HG03060 (cell line): Measurements from ENCODE around the gene GNAZ.

ENCODE experiments used
- ATAC-seq: cut with Tn5 transposase; IDR thresholded peaks from one replicate; pipeline ENCODE4 v1.9.1; 2021; ENCODE audit warnings: low read depth, moderate number of reproducible peaks; ENCODE audit not compliant: unreplicated experiment

Gene GNAZ

GRCh38 chr22:23104187-23104971 lies 34.1 kb downstream of the GNAZ start:
- ATAC-seq = no peak

DNA sequence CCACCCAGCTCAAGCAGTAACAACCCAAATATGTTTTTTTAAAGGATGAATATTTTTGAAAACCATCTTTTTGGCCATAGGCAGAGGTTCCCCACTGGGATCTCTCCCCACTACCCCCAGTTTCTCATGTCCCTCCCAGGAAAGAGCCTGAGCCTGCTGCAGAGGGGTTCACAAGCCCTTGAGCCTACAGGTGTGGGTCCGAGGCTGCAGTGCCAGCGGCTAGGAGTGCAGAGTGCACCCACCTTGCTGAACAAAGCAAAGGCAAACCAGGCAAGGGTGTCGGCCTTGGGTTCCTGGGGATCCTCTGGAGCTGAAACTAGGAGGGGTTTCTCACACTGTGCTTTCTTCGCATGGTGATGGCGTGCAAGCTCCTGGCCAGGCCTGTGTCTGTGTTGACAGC lies 35.0 kb downstream of the GNAZ start:
- no peak for ATAC-seq

DNA sequence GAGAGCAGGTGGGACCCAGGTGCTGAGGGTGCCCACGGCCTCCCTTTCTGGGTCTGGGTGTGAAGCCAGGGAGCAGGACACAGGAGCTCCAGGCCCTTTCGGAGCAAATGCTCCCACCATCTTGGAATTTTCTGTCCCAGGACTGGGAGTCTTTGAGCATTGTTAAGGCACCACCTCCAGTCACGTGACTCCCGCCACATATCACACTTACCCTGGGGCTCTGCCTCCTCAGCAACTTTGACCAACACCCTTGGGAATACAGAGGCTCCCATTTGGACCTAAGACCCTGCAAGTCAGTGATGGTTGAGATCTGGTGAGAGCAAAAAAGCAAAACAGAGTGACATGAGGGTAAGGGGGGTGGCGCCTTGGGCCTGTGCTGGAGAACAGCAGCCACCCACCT lies 35.6 kb downstream of the GNAZ start:
- ATAC-seq = no peak

DNA sequence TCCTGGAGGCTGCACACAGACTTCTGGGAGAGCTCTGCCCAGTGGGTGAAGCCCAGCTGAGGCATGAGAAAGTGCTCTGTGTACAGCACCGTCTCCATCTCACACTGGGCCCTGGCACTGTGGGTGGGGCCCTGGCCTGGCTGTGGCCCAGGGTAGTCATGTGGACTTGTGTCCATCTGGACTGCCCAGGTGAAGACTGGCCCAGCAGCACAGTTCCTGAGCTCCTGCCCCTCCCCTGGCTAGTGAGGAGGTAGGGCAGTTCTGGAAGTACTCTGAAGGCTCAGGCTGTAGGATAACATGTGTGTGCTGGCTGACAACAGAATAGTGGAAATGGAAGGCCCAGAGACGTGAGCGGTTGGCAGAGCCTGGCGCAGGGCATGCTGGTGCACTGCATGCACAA lies 36.0 kb downstream of the GNAZ start:
- no peak for ATAC-seq

GRCh38 chr22:23106906-23107367 lies 36.6 kb downstream of the GNAZ start:
- no peak for ATAC-seq

DNA sequence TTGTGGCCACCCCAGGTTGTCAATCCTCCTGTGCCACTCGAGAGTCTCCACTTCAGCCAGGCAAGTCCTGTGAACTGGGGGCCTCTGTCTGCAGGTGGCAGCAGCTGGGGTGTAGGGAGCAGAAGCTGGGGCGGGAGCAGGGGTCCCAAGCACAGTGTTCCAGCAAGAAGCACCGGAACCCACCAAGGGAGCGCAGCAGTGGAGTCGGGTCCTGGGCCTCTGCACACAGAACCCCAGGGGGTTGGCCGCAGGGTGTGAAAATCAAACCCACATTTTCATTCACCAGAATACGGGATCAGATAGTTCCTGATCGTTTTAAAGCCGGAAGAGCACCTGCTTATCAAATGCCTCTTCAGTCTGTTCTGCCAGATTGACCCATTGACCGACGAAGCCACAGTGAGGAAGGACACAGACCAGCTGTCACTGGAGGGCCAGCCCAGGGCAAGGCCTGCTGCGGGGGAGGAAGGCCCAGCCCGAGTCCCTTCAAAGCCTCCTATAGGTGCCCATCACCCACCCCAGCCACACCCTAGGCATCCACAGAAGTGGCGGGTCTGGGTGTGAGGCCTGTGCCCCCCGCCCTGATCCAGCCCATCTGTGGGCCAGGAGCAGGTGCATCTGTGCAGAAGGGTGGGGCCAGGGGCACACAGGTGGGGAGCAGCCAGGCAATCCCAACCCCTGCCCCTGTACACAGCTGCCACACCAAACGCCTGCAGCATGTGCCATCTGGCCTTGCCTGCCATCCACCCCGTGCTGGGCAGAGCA lies 37.3 kb downstream of the GNAZ start:
- ATAC-seq = no peak

- ATAC-seq = no peak
Observed at GRCh38 chr22:23108249-23109078, 38.1 kb downstream of the GNAZ start.

DNA sequence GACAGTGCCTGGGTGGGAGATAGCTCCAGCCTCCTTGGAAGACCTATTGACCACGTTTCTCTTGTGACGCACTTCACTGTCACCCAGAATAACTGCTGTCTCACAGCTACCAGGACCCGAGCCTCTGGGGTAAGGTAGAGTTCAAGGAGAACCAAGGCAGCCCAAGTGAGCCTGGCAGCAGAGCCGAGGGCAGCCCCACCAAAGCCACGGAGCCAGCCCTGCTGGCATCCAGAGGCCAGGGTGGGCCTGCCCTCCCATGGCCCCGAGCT lies 38.7 kb downstream of the GNAZ start:
- no peak for ATAC-seq

GRCh38 chr22:23109441-23109978 lies 39.2 kb downstream of the GNAZ start:
- ATAC-seq = no peak

DNA sequence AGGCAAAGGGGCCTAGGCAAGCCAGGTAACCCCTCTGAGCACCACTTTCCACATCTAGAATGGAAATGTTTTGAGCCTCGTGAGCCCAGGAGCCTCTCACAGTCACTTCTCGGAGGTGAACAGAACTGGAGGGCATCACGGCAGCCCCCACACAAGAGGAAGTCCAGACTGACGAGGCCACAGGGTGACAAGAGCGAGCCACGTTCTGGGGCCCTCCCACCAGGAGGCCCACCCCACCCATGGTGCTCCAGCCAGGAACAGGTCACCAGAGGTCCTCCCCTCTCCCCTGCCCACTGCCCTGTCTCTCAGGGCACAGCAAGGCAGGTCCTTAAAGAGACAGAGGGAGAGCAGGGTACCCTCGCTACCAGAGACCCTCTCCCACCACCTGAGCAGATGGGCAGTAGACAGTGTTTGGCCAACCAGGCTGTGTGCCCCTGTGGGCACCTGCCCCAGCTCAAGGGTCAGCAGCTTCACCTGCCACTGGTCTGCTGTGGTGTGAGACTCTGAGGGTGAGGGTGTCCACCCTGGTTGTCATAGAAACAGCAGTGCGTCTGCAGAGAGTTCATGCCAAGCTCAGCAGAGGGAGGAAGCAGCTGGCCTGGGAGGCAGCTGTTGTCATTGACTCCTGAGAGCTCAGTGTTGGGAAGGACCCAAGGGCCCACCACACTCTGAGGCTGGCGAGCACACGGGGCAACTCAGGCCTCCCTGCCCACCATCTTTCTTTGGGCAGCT lies 40.0 kb downstream of the GNAZ start:
- ATAC-seq = no peak

GRCh38 chr22:23110922-23111527 lies 40.7 kb downstream of the GNAZ start:
- no peak for ATAC-seq

DNA sequence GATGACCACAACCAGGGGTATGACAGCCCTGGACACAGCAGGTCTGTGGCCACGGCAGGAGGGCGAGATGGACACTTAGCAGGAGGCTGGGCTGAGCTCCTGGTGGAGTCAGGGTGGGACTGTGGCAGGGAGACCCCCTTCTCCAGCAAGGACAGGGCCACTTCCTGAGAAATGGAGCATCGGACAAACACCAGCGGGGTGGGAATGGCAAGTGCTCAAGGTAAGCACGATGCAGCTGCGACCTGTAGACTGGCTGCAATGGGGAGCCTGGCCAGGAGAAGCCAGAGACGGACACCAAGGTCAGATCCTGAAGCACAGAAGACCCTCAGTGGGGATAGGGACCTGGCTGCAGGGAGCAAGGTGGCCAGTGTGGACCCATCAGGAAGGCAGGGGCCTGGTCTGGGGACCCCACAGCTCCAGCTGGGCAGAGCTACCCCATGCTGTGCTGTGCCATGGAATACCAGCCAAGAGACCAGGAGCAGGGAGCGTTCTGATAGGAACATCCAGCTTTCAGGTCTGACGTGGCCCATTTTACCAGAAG lies 42.2 kb downstream of the GNAZ start:
- no peak for ATAC-seq

- ATAC-seq = no peak
Observed at GRCh38 chr22:23113067-23113846, 42.9 kb downstream of the GNAZ start.

GRCh38 chr22:23113847-23114720 lies 43.8 kb downstream of the GNAZ start:
- no peak for ATAC-seq

DNA sequence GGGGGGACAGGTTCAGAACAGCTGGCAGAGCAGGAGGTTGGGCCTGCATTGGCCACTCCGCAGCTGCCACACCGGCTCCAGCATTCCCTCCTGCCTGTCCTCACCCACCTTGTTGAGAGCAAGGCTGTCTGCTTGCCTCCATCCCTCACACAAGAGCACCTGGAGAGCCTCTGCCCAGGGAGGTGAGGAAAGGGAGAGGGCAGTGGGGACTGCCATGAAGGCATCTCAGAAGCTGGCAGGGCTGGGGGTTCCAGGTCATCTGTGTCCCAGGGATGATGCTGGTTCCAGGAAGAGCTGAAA lies 44.4 kb downstream of the GNAZ start:
- ATAC-seq = no peak

GRCh38 chr22:23115369-23115768 lies 45.0 kb downstream of the GNAZ start:
- no peak for ATAC-seq

DNA sequence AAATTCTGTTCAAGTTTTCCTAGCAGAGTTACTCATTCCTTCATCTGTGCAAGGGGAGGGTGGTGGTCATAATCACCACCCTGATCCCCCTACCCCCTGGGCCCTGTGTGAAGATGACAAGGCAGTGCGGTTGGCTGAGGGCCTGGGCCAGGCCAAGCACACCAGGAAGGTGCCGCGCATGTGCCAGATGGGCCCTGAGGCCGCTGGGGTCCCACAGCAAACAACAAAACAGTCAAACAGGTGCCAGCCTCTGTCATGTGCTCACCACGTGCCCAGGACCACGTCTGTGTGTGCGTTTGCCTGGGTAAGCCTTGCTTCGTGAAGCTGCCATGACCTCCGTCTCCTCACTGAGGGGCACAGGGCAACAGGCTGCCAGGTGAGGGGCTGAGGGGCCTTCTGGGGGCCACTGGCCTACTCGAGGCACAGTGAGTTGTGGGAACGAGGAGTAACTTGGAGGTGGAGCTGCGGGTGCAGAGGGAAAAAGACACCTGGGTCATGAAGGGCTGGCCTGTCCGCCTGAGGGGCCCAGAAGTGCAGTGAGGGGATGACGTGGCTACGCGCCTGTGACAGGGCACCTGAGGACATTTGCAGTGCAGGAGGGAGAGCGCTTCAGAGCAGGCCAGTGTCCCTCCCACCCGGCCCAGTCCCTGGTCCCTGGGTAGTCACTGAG lies 45.6 kb downstream of the GNAZ start:
- no peak for ATAC-seq
